D341Med (cell line): Measurements from ENCODE around the gene LAMA4.
"Not testable (repeated sequence)": the region's sequence is repeated elsewhere in the genome, so short reads cannot be mapped to it uniquely, and the experiment has no call there.

Experiments
- DNase-seq: peaks from one replicate; pipeline ENCODE4 v3.0.0; 2012; ENCODE audit warnings: low spot score

LAMA4 gene

DNA sequence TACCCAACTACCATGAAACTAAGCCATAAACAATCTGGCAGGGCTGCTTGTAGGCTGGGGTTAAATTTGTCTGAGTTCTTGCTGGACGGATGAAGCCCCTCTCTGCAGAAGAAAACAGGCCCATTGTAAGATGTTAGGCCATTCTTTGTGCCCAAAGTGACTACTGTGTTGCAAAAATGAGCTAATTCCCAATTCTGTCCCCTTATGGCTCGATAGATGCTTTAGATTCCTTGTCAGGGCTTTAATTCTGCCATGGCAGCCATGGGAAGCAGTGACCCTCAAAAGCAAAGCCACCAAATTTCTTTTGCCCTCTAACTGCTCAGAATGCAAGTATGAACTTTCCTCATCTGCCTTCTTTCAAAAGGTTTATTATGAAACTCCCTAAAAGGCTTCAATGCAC, 45.2 kb downstream of the LAMA4 start:
- no peak for DNase-seq

- DNase-seq: no peak
Measured at GRCh38 chr6:112207776-112208175, 46.6 kb downstream of the LAMA4 start.

GRCh38 chr6:112207131-112207530, 47.2 kb downstream of the LAMA4 start:
- DNase-seq: no peak

- no peak for DNase-seq
Measured at GRCh38 chr6:112206110-112206458, 48.3 kb downstream of the LAMA4 start.

DNA sequence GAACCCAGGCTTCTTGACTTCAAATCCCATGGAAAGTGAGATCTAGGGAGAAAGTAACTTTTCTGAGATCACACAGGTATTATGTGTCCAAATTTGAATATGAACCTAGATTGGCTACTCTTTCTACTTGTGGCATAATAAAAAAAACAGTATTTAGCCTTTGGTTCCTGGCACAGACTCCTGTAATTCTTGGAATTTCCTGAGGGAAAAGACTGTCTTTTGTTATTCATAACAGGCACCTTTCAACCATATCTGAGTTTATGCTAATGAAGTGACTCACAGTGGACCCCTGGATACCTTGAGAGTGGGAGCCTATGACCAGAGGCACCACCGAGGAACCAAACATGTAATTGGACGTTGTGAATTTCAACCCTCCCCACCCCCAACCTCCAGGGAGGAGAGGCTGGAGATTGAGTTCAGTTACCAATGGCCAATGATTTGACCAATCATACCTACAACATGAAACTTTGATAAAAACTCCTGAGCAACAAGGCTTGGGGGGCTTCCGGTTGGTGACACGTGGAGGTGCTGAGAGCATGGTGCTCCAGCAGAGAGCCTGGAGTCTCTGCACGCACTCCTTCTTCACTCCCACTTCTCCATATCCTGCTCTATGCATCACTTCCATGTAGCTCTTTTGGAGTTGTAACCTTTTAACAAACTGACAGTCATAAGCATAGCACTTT, 48.8 kb downstream of the LAMA4 start:
- DNase-seq: no peak

GRCh38 chr6:112204350-112204706, 50.0 kb downstream of the LAMA4 start:
- no peak for DNase-seq

DNA sequence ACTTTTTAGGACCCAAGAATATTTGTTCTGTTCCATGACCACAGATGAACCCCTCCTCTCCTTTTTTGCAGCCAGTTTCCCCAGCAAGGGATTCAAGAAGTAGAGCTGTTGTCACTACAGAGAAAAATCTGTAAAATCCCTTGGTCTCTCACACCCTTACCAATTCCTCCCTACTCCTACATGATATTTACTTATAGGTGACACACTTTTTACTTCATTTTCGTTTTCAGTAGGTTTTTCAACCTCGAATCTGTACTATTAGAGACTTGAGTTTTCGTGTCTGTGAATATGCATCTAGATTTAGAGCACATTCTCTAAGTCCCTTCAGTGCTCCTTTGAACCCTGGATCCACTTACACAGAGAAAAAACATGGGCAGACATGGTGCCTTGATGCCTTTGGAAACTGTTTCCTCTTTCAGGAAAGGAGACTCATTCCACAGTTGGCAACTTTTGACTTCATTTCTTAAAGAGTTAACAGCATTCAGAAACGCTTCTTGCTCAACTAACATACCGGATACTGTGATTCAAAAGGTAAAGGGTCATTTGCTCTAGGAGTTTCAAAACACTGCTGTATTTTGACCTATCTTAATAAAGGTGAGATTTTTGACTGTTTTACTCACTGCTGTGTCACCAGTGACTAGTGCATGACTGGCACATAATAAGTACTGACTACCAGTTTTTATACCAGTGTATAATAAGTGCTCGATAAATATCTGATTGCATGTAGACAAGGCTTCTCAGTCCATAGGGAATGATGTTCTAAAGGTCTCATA, 50.6 kb downstream of the LAMA4 start:
- DNase-seq: no peak

DNA sequence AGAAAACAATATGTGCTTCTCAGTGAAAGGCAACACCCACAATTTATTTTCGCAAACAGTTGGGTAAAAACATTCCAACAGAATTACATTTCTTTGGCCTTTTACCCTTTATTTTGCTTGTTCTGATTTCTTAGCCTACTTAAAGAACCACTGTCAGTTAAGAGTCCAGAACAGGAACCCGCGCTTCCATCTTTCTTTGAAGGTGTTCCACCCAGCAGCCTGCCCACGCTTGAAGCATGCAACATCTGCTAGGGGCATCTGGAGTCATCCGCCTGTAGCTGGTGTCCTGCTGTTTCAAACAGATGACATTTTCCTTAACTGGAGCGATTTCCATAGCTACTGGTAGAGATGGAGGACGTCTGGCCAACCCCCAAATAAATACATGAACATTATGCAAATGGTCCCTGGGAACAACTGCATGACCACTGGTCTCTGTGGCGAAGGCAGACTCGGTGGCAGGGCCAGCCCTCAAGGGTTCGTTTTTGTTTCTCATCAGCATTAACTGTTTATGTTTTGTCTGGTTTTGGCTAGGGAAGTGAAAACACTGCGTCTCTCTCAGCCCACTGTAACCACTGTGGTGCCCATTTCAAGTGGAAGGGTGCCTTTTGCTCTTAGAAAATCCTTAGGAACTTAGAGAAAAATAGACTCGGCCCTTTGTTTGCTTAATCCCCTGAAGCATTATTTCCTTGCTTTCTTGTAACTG, 51.6 kb downstream of the LAMA4 start:
- DNase-seq: no peak

- DNase-seq: not testable (repeated sequence)
Measured at GRCh38 chr6:112200185-112200914, 54.0 kb downstream of the LAMA4 start.

- no peak for DNase-seq
Measured at GRCh38 chr6:112199001-112199403, 55.4 kb downstream of the LAMA4 start.

GRCh38 chr6:112198582-112198981, 55.8 kb downstream of the LAMA4 start:
- DNase-seq: no peak

DNA sequence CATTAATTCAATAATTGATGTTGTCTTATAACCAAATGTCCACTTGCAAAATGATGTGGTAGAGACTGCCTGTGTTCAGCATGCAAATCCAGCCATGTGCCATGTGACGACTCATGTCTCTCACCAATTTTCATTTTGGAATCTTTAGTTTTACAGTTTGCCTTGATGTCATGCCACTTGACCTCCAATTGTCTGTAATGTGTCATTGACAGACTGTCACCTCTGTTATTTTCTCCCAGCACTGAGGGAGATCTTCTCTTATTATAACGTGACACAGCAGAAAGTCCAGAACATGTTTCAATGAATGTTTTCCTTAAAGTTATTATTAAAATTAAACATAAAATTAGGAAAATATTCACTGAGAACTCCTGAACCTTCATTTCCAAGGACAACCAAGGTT, 56.7 kb downstream of the LAMA4 start:
- DNase-seq: no peak

- DNase-seq: no peak
Measured at GRCh38 chr6:112196306-112196705, 58.1 kb downstream of the LAMA4 start.

GRCh38 chr6:112195166-112195565, 59.2 kb downstream of the LAMA4 start:
- no peak for DNase-seq

- DNase-seq: no peak
Measured at GRCh38 chr6:112194511-112194910, 59.9 kb downstream of the LAMA4 start.

GRCh38 chr6:112193535-112194051, 60.8 kb downstream of the LAMA4 start:
- DNase-seq: no peak

DNA sequence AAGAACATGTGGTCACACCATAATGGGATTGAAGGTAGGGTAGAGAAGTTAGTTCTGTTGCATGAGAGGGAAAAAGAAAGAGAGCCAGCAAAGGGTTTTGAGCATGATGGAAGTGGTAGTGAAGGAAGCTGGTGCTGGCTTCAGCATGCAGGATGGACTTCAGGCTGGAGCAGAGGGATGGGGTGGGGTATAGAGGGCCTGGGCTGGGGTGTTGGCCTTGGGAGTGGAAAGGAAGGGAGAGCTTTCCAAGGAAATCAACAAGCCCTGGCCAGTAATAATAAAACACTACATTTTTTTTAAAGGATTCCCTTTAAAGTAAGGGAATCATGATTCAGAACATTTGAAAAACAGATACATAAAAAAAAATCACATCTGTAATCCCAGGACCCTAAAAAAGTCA, 61.2 kb downstream of the LAMA4 start:
- DNase-seq: no peak

DNA sequence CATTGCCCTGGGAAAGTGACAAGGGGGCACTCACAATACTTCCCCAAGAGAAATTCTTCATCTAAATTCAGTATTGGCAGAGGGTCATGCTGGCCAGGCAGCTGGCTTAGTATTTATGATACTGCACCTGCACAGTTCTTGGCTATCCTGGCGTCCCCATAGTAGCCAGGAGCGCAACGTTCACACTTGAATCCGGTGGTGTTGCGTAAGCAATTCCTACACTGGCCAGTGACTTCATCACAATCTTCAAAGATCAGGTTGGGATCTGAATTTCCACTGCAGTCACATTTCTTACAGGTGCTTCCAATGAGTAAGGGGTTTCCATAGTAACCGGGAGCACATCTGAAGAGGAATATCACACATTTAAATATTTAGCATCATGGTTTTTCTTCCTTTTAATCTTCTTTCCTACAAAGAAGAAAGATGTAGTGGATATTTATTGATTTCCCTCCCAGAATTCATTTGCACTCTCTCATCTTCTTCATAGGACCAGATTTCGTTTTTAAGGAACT, 62.8 kb downstream of the LAMA4 start:
- no peak for DNase-seq

GRCh38 chr6:112190164-112190563, 64.2 kb downstream of the LAMA4 start:
- no peak for DNase-seq

DNA sequence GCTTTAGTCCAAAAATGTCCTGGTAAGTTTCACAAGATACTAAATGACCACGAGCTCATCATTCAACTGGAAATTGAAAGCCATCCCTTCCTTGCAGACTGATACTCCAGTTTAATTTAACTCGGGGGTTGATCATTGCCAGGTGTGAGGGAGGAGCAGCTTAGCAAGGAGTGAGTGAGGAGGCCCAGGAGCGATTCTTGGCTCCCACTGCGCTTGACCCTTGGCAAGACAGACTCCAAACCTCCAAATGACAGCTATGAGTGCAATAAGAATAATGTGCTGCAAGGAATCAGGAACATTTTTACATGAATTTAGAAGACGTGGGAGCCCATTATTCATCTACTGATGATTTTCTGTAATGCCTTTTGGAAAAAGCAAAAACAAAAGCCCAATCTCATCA, 64.9 kb downstream of the LAMA4 start:
- no peak for DNase-seq

- DNase-seq: no peak
Measured at GRCh38 chr6:112188906-112189305, 65.5 kb downstream of the LAMA4 start.

DNA sequence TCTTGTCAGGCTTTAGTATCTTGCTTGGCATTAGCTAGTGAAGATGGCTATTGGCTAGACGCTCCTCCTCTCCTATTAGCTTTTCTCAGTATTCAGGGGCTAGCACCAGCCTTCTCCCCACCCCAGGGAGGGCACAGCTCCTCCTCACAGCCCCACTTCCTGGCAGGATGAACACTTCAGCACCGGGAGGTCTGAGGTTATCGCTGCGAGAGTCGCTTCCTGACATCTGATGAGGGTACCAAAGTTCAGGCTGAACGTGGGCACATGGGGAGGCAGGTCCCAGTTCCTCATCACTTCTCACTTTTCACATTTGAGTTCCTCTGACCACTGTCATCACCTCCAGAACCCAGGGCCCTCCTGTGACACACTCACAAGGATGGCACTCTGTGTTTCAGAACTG, 66.6 kb downstream of the LAMA4 start:
- DNase-seq: no peak
